ENCODE results near the gene POU2F2.
"Not testable (repeated sequence)": the region's sequence is repeated elsewhere in the genome, so short reads cannot be mapped to it uniquely, and the experiment has no call there.

Gene POU2F2

DNA sequence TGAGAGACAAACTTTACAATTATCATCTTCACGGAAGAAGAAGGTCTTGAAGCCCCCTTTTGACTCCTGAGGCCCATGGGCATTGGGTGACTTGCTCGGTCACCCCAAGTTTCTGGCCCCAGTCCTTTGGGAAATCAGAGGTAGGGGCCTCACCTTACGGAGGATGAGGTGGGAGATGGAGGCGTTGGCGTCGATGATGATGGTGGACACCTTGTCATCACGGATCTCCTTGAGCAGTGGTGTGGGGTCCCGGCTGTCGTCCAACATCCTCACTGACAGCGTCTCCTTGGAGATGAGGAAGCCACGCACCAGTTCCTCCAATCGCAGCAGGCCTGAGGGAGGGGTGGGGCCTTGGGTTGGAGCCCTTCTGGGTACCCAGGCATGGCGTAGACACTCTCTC lies 73.0 kb downstream of the POU2F2 start:
- DNase-seq (ENCODE audit: low spot score), result no peak

DNA sequence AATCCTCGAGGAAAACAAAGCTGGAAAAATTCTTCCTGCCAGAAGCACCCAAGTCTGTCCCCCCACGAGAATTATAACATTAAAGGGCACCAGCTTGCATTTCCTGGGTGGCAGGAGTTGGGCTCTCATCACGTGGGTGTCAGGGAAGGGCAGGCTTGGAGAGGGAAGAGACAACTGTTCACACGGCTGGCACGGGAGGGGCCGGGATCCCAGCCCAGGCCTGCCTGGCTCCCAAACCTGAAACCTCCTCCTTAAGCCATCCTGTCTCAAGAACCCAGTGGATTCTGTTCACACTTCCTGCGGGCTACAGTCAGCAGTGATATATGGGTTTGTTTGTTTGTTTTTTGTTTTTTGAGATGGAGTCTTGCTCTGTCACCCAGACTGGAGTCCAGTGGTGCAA lies 74.4 kb downstream of the POU2F2 start:
- peak; percentile 65 for DNase-seq (ENCODE audit: low spot score)

DNA sequence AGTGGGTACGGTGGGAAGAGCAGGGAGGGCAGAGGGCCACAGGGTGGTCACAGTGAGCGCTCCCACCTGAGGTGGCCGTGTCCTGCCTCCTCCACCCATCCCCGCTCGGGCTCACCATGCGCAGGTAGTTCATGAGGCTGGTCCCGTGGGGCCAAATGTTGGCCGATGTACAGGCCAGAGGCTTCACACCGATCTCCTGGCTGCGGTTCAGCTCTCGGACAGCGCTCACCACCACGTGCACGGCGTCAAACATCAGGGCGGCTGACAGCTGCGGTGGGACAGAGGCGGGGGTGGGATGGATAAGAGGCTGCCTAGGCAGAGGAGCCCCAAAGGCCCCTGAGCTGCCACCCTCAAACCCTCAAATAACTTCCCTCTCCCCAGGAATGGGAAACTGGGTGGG lies 78.0 kb downstream of the POU2F2 start:
- no peak for DNase-seq (ENCODE audit: low spot score)

DNA sequence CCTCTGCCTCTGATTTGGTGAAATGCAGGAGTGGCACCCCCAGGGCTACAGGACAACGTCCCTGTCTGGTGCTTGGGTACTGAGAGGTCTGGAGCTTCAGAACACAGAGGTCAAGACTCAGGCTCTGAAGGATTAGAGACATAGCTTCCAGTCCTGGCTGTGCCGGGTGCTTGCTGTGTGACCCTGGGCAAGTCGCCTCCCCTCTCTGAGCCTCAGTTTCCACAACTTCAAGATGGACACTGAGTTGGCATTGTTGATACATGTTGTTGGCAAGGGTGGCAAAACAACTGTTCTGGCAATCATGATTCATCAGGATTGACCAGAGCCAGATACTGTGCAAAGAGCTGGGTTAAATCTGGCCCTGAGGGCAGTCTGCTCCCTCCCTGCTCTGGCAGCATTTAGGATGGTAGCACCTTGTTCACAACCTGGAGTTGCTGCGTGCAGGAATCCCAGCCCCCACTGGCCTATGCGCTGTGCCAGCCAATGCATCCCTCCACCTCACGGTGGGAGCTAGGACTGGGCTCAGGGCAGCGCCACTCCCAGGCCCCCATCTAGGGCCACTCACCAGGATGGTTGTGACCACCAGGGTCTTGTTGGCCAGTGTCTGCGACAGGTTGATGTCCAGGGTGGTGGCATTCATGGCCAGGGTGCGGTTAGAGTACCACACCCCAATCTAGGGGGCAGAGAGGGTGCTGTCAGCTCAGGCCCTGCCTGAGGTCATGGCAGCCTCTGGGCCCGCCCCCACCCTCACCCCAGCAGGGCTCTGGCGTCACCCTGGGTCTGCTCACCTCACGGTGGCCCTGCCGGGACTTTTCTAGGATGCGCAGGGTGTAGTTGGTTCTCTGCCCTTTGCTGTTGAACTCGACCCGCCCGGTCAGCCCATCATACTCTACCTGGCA lies 79.0 kb downstream of the POU2F2 start:
- DNase-seq (ENCODE audit: low spot score), result no peak

DNA sequence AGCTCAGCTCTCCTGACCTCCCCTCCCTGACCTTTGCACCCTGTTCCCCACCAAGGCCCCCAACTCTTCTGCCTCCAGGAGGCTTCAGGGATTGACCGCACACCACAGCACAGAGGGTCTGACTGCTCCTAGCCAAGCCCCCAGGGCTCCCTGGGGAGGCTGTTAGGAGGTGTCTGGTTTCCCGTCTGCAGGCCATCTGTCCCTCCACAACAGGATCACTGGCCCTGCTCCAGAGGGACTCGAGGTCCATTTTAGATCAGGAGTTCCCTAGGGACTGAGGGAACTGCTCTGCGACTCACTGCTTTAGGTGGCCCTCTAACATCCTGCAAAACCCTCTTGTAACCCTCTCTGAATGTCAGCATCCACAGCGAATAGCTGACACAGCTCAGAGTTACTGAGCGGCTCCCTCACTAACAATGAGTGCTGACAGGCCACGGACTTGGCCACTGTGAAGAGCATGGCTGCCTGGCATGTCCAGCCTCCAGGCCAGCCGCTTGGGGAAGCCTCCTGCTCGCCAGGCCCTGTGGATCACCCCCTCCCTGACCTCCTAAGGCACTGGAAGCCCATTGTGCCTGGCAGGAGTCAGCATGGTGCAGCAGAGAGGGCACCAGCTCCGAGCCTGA lies 79.9 kb downstream of the POU2F2 start:
- DNase-seq (ENCODE audit: low spot score), result peak; percentile 50

DNA sequence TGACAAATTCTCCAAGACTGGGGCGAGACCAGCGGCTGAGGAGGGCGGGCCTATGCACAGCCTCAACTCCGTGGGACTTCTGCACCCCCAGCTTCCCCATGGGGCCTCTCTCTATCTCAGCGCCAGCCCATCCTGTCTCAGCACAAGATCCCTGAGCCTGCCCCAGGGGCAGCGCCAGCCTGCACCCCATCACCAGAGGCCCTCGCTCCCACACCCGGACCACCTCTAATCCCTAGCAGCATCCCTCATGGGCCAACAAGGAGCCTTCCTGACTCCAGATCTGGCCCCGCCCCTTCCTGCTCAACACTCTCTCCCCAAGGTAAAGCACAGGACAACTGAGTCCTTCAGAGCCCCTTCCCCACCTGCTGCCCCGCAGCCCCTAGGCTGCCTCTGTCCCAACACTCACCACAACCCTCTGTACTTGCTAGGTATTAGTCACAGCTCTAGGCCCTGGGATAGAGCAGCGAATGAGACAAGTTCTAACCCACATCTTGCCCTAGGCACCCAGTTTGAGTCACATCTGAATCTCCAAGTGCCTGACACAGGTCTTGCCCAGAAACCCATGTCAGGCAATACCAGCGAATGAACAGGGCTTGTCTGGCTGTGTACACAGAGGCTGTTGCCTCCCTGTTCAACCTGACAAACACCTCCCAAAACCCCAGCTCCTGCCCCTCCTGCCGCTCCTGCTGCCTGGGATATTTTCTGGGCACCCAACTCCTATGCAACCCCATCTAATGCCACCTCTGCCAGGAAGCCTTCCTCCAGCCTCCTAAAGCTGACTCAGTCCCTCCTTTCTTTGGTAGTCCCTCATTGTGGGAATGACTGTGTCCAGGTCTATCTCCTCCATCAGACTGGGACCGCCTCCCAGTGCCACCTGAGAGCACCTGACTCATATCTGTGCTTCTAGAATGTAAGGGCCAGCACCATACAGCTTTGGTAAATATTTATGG lies 80.8 kb downstream of the POU2F2 start:
- DNase-seq (ENCODE audit: low spot score), result no peak

DNA sequence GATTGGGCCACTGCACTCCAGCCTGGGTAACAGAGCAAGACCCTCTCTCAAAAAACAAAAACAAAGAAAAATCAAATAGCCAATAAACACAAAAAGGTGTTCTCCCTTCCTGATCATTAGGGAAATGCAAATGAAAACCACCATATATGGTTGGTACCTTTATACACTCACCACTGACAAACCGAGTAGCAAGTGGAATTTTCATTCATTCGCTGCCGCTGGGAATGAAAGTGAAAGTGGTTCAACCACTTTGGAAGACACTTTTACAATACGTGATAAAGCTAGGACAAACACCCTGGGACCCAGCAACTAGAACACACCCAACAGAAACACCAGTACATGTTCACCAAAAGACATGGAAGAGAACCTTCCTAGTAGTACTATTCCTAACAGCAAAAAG lies 83.3 kb downstream of the POU2F2 start:
- no peak for DNase-seq (ENCODE audit: low spot score)

DNA sequence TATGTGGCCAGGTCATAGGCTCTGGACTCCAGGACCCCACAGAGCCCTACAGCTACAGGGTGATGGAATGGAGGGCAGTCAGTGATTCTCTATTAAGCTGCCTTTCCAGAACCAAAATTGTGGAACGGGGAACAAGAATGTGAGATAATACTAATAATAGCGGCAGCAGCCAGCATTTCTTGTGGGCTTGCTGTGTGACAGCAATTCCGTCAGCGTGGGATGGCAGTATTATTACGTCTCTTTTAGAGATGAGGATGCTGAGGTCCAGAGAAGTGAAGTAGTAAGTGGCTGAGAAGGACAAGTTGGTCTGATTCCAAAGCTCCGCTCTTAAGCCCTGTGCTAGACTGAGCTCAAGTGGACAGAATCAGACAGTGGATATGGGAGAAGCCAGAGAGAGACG lies 86.7 kb downstream of the POU2F2 start:
- DNase-seq (ENCODE audit: low spot score), result no peak

DNA sequence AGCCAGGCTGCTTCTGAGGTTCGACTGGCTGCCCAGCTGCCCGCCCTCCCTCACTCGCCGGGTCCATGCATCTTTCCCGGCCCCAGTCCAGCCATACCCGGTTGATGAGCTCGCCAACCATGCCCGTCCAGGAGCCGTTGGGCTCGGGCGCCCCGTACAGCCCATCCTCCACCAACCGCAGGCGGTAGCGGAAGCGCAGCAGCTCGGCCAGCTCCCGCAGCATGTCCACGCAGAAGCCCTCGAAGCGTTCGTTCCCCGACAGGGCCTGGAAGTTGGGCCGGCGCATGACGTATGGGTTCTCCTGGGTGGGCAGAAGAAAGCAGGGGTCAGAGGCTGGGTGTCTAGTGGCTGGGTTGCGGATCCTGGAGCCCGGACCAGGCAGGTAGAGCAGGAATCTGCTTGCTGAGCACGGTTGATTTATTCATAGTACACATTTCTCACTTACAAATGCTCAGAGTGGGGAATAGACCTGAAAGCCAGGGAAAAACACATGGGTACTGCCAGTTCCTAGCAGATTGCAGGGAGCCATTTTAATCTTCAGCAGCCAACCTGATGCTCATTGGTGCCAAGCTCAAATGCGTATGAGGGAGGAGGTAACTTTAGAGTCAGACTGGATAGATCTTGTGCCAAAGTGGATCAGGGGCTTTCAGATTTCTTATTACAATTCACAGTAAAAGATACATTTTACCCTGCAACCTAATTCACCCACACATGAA lies 89.6 kb downstream of the POU2F2 start:
- DNase-seq (ENCODE audit: low spot score), result peak; percentile 93

DNA sequence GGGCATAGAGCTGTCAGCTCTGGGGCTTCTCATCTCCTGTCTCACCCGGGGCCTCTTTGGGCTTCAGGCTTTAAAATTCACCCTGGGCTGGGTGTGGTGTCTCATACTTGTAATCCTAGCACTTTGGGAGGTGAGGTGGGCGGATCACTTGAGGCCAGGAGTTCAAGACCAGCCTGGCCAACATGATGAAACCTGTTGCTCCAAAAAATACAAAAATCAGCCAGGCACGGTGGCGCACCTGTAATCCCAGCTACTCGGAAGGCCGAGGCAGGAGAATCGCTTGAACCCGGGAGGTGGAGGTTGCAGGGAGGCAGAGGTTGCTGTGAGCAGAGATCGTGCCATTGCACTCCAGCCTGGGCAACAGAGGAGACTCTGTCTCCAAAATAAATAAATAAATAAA lies 91.8 kb downstream of the POU2F2 start:
- DNase-seq (ENCODE audit: low spot score), result not testable (repeated sequence)

DNA sequence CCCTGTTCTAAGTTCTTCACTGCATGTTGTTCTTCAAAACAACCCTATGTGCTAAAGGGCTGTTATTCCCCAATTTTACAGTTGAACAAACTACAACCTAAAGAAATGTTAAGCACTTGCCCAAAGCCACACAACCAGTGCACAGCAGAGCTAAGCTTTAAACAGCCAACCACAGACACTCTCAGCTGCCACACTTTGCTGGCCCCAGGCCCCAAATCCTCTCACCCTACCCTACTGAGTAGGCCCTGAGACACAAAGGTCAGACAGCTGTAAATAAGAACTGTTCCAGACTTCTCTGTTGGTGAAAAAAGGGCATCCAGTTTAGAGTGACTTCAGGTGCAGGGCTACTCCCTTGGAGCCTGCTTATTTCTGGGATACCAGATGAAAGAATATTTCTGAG lies 92.2 kb downstream of the POU2F2 start:
- no peak for DNase-seq (ENCODE audit: low spot score)

DNA sequence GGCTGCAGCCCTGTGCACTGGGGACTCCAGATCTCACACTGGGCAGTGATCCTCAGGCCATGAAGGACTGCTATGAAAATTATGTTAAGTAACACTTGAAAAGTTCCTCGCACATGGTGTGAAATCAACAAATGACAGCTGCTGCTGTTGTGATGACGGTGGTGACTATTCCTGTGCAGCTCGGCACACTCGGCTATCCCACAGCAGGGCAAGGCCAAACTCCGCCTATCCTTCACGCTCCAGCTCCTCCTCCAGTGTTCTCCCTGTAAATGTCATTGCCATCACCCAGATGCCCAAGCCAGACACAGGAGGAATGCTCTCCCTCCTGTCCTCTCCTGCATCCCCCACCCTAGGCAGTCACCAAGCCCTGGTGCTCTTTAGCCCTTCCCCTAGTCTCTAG lies 93.6 kb downstream of the POU2F2 start:
- peak; percentile 49 for DNase-seq (ENCODE audit: low spot score)

DNA sequence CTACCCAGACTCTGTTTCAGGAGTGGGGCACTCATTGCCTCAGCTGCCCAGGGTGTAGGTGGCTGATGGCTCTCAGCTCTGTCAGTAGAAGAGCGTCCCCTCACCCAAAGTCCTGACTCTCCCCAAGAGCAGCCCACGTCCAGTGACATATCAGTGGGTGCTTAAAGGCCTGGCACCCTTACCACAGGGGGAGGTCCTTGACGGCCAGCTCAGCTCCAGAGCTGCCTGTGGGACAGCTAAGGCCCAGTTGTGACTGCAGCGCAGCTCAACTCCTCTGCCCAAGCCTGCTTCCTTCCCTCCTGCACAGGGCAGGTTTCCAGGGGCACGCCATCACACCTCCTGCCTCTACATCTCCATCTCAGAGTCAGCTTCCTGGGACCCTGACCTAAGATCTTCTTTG lies 94.6 kb downstream of the POU2F2 start:
- no peak for DNase-seq (ENCODE audit: low spot score)
